NCI-H2029 treated with DMSO at 0.1 percent for 48 hours (cell line): ENCODE data around the gene FASN.

ENCODE experiments used
- DNase-seq: peaks from one replicate; lab custom pipeline; 2025; lab: John Stamatoyannopoulos, UW

FASN gene

GRCh38 chr17:82087961-82088837 is 9.8 kb downstream of the FASN start:
- DNase-seq = no peak

- DNase-seq = no peak
Measured at GRCh38 chr17:82086941-82087906, 10.8 kb downstream of the FASN start.

DNA sequence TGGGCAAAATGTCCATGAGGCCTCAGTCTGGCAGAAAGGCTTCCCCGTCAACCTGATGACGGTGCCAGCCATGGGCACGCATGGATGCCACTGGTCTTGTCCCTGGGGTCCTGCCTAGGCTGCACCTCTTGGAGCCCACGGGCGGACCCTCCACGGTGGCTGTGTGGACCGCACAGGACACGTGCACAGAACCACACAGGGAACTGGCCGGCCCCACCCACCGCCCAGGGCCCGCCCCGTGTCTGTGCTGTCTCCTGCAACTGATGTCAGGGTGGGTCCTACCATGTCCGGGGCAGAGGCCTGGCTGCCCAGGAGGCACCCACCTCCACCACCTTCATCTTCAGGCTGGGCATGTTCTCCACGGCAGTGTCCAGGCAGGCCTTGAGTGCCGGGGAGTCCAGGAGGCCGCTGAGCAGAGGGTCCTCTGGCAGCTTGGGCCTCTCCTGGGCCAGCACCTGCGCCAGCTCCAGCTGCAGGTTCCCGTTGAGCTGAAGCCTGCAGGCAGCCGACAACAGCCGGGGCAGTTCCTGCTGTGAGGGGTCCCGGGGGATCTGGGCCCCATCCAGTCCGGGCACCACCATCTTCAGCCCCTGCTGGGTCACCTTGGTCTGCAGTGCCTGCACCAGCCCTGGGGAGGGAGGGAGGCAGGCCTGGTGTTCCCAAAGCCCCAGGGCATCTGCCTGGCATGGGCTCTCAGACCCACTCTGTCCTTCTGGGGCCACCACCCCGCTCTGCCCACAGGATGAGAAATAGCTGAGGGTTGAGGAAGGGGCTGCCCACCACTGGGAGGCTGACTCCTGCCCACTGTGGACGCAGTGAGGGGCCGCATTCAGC is 11.9 kb downstream of the FASN start:
- no peak for DNase-seq

- DNase-seq = no peak
Measured at GRCh38 chr17:82085031-82085861, 12.8 kb downstream of the FASN start.

GRCh38 chr17:82084373-82085030 is 13.5 kb downstream of the FASN start:
- DNase-seq = no peak

DNA sequence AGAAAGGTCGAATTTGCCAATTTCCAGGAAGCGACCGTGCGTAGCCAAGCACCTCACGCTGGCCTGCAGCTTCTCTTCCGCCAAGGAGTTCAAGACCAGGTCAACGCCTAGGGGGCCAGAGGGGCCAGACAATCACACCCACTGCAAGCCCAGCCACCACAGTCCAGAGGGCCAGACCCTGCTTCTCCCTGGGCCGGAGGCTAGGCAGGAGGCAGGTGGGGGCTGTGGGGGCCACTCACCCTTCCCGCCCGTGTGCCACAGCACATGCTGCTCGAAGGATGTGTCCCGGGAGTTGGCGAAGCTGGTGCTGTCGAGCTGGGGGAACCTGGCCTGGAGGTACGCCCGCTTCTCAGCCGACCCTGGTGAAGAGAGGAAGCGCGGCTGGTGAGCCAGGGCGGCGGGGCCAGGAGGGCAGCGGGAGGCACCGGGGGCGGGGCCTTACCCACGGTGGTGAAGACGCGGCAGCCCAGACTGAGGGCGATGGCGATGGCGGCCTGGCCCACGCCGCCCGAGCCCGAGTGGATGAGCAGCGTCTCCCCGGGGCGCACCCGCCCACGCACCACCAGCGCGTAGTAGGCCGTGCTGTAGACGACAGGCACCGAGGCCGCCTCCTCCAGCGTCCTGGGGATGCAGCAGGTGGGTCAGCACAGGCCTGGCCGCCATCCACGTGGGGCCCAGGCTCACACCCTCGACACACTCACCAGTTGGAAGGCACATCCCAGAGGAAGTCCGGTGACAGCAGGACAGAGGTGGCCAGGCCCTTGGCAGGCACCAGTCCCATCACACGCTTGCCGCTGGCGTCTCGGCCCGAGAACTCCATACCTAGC is 14.3 kb downstream of the FASN start:
- DNase-seq = no peak

DNA sequence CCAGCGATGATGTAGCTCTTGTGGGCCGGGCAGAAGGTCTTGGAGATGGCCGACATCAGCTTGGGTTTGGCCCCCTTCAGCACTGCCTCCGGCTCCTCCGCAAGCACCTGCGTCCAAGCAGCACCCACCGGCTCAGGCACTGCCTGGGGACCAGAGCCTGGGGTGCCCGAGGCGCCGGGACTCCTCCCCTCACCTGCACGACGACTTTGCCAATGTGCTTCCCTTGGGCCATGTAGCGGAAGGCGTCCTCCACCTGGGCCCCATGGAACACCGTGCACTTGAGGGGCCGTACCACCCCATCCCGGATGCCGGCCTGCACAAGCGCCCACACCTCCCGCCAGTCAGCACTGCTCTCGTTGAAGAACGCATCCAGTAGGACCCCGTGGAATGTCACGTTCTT is 15.0 kb downstream of the FASN start:
- DNase-seq = no peak

GRCh38 chr17:82082456-82082855 is 15.6 kb downstream of the FASN start:
- no peak for DNase-seq

DNA sequence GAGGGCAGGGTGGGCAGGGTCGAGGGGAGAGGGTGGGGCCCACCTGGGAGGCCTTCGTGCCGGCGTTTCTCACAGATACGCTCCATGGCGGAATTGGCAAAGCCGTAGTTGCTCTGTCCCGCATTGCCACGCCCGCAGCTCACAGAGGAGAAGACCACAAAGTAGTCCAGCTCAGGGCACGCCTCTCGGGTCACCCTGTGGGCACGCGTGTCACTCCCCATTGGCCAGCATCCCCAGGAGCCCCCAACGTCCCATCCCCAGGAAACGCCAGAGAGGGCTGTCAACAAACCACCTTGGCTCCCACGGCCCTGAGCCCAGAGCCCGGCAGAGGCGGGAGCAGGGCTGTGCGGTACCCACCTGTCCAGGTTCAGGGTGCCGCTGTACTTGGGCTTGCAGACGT is 16.1 kb downstream of the FASN start:
- DNase-seq = no peak

DNA sequence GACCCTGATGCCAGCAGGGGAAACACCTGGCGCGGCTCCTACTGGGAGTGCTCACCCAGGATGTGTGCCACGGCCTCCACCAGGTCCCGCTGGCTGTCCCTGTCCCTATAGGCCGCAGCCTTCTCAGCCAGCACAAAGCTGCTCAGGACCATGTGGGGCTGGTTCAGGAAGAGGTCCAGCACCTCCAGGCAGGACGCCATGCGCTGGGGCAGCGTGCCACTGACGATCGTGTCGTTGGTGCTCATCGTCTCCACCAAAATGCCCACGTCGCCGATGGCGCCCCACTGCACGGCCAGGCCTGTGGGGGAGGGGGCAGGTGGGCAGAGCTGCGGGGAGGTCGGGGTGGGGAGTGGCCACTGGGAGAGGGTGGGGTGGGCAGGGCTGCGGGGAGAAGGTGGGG is 16.5 kb downstream of the FASN start:
- DNase-seq = no peak

- no peak for DNase-seq
Measured at GRCh38 chr17:82080789-82081464, 17.1 kb downstream of the FASN start.

DNA sequence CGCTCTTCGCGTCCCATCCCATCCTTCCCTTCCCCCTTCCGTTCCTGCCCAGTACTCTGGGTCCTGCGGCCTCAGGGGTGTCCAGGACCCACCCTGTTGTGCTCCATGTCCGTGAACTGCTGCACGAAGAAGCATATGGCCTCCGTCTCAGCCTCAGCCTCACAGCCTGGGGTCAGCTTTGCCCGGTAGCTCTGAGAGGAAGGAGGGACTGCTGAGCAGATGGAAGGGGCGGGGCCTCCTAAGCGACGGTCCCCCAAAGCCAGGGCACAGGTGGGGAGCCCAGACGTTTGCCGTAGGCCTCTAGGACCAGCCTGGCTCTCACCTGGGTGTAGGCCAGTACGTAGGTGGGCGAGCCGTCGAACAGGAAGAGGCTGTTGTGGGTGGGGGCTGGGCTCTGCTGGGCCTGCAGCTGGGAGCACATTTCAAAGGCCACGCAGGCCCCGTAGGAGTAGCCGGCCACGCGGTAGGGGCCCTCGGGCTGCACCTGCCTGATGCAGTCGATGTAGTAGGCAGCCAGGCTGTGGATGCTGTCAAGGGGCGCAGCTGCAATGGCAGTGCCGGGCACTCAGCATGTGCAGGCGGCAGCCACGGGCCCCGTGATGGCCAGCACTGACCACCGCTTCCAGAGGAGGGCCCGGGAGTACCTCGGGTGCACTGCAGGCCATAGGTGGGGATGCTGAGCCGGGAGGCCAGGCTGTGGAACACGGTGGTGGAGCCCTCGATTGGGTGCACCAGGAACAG is 17.8 kb downstream of the FASN start:
- DNase-seq = no peak

- DNase-seq = no peak
Measured at GRCh38 chr17:82079001-82079677, 18.9 kb downstream of the FASN start.

- no peak for DNase-seq
Measured at GRCh38 chr17:82078433-82078832, 19.6 kb downstream of the FASN start.

DNA sequence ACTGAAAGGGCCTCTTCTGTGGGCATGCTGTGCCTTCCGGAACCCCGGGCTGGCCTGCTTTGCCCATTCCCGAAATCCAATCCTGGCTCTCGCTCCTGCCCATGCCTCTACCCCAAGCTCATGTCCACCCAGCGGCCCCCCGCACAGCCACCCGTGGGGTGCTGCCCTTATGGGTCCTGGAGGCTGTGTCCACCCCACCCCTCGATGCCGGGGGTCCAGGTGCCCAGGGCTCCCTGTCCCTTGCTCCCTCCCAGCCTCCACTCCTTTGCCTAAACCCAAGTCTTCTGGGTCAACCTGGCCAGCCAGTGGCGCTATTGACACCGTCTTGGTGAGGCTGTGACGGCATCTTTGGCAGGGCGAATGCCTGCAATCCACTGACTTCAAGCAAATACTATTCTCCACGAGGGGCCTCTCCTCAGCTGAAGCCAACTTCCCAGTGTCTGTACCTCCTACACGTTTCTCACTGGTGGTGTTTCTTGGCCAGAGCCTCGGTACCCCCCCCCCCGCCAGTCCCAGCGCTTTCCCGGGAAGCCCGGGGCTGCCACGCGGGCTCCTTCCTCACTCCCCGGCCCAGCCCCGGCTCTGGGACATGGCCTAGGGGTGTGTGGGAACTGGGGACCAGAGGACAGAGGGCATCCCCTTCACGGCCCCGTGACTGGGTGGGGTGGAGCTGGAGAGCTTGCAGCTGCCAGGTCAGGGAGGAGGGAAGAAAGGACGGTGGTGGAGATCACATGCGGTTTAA is 20.2 kb downstream of the FASN start:
- no peak for DNase-seq

- no peak for DNase-seq
Measured at GRCh38 chr17:82076785-82077591, 21.0 kb downstream of the FASN start.
